Body of pancreas (tissue), 4 donors: ENCODE measurements around the gene ERI3. TPM values are rescaled to one million over a fixed set of nuclear protein-coding genes. Genes with fewer than 3 reads are reported as not detected.

Experiments used
- ATAC-seq: fragments of 150-250 bp; one replicate; pipeline ENCODE4 v1.9.1; 2016
- DNase-seq, 4 donors: peaks; one replicate each; pipeline ENCODE4 v3.0.0-alpha.2; 2019
- H3K27ac ChIP-seq, 4 donors: fragments of 200-600 bp; sonication (generic); 1 replicate in 3 of 4; 2 replicates in 1 of 4; pipeline versions ENCODE4 v1.5.1 to v1.6.1; 2016 to 2019; ENCODE audit warnings: mild to moderate bottlenecking in 1 of 4, mixed read lengths in 1 of 4, moderate library complexity in 1 of 4
- H3K27me3 ChIP-seq, 2 donors: fragments of 200-600 bp; sonication (generic); one replicate each; pipeline ENCODE4 v1.6.0; 2016; ENCODE audit warnings: mild to moderate bottlenecking in 1 of 2
- H3K36me3 ChIP-seq, 2 donors: fragments of 200-600 bp; sonication (generic); replicated peaks in 1 of 2; 2 replicates each; pipeline ENCODE4 v1.5.1; 2016; ENCODE audit warnings: low read depth in 2 of 2; ENCODE audit not compliant: insufficient read depth in 1 of 2
- H3K4me1 ChIP-seq: fragments of 200-600 bp; sonication (generic); one replicate; pipeline ENCODE4 v1.6.0; 2016
- H3K4me3 ChIP-seq, 2 donors: fragments of 200-600 bp; sonication (generic); 1 replicate in 1 of 2; 2 replicates in 1 of 2; pipeline ENCODE4 v1.5.1; 2016 to 2019
- H3K9me3 ChIP-seq, 3 donors: fragments of 200-600 bp; sonication (generic); 1 replicate in 2 of 3; 2 replicates in 1 of 3; pipeline ENCODE4 v1.5.1; 2016
- POLR2A ChIP-seq, 3 donors: fragments of 450-650 bp; IDR thresholded peaks; one replicate each; pipeline ENCODE4 v1.6.1; 2016; ENCODE audit warnings: antibody characterized with exemption in 3 of 3, mild to moderate bottlenecking in 2 of 3
- WGBS, 2 donors: methylation state at CpG; one replicate each; pipeline ENCODE4 v1.1.5; 2017; 5-methylcytosine and 5-hydroxymethylcytosine counted together
- intact Hi-C: fragments of 100-400 bp; cut with DNase I; formaldehyde crosslinking; loops from one replicate; pipeline ENCODE4 v1.15.1; 2023
- total RNA-seq, 2 donors: library from RNA; depleted of rRNA; stranded (reverse); fragments of >200 nt; gene quantifications; one replicate each; pipeline ENCODE4 v1.1.0, GENCODE V29; 2016
- TF ChIP-seq, protein P1 (sequence below), 7 experiments: fragments of 450-650 bp in 4 of 7; fragments of 200-600 bp in 3 of 7; sonication (generic) in 3 of 7; IDR thresholded peaks; one replicate each; pipeline ENCODE4 v1.5.1; 2016 to 2019; ENCODE audit warnings: antibody characterized with exemption in 7 of 7

The ERI3 gene, protein sequence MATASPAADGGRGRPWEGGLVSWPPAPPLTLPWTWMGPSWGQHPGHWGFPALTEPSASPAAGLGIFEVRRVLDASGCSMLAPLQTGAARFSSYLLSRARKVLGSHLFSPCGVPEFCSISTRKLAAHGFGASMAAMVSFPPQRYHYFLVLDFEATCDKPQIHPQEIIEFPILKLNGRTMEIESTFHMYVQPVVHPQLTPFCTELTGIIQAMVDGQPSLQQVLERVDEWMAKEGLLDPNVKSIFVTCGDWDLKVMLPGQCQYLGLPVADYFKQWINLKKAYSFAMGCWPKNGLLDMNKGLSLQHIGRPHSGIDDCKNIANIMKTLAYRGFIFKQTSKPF
- total RNA-seq, result 10 to 100 TPM; 17.4 to 59.7 TPM

DNA sequence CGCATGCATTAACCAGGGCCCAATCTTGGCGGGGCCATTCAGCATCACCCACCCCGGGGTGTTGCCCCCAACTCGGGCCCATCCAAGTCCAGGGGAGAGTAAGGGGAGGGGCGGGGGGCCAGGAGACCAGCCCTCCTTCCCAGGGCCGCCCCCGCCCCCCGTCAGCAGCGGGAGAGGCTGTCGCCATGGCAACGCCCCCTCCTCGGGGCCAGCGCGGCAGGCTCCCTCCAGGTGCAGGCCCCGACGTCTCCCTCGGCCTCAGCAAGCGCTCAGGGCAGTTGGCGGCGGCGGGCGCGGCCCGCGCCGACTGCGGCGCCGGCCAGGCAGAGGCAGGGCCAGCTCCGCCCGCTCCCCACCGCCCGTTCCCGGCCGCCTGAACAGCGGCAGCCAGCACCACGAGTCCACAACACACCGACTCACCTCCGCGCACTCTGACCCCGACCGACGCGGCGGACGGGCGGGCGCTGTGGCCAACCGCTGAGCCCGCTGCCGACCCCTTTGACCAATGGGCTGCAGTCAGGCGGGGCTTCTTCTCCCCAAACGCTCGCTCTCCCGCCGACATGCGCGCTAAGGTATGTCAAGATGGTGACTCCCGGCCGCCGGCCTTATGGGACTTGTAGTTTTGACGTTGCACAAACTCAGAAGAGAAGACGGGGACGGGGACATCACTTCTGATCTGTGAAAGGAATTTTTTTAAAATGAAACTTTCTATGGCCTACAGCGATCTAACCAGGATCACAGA is at the start of gene ERI3:
TSS of gene ERI3 (minus strand) at position 418 of the 742 bp plus-strand sequence. CDS start at position 187, 231 bp downstream.
- DNase-seq (peak; percentile 97 to 98 (median 98)), ATAC-seq (peak; percentile 99)
- Histone ChIP-seq H3K36me3 (no peaks in the 10 kb centered on the region), H3K4me1 (peaks cover 27% of the 10 kb centered on the region), H3K27ac (peak within 1 kb of the TSS in 3 of 4 donors; percentile 67 to 82 (median 74)), H3K4me3 (peak within 1 kb of the TSS; percentile 84 to 87), H3K9me3 (no peaks in the 10 kb centered on the region), H3K27me3 (no peaks in the 10 kb centered on the region)
- WGBS, 2 donors, result 0 to 1% methylated on average over 19 to 63 of the region's 65 CpGs
- intact Hi-C loops, result no loop called here
- TF ChIP-seq, protein P1, sequence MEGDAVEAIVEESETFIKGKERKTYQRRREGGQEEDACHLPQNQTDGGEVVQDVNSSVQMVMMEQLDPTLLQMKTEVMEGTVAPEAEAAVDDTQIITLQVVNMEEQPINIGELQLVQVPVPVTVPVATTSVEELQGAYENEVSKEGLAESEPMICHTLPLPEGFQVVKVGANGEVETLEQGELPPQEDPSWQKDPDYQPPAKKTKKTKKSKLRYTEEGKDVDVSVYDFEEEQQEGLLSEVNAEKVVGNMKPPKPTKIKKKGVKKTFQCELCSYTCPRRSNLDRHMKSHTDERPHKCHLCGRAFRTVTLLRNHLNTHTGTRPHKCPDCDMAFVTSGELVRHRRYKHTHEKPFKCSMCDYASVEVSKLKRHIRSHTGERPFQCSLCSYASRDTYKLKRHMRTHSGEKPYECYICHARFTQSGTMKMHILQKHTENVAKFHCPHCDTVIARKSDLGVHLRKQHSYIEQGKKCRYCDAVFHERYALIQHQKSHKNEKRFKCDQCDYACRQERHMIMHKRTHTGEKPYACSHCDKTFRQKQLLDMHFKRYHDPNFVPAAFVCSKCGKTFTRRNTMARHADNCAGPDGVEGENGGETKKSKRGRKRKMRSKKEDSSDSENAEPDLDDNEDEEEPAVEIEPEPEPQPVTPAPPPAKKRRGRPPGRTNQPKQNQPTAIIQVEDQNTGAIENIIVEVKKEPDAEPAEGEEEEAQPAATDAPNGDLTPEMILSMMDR (IDR thresholded peaks at IDR 0.05), result peak in 1 of 7 experiments; percentile 1
- TF ChIP-seq POLR2A (IDR thresholded peaks at IDR 0.05), result peak; percentile 55 to 60 (median 55)

DNA sequence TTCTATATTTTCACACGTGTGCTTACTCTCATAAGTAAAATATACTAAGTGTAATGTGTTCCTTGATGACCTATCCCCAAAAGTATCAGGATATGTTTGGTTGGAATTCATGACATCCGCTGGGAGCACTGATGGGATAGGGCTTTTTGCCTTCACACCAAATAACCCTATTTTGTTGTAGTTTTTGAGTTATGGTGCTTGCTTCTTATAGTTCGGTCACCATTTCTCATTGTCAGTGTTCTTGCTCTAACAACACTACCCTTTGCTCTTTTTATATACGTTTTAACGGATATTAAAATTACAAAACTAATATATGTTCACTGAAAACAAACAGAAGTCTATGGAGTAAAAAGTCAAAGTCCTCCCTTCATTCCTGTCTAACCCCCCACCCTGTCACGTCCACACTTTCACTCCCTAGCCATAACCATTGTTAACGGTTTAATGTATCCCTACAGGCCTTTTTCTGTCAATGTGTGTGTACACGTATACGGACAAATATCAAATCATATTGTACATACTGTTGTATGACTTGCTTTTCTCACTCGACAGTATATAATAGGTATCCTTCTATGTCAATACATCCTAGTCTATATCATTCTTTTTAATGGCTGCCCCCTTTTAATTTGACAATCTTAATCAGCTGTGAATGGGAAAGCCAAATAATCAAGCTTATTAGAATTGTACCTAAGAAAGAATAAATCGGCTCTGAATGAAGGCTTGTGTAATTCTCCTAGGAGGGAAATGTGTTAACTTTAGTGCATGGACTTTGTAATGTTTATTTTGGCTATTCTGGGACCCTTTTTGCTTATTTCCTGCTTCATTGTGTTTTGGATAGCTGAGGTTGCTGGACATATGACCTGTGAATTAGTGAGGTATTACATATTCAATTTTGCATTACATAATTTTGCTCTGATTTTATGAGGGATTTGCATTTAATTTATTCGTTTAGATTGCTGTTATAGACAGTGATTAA is 46.5 kb upstream of the ERI3 start:
- Histone ChIP-seq H3K4me1 (peaks cover 18% of the 10 kb centered on the region), H3K36me3 (no peaks in the 10 kb centered on the region), H3K9me3 (no peaks in the 10 kb centered on the region), H3K27me3 (peaks cover 0 to 3% of the 10 kb centered on the region in 2 donors), H3K4me3 (no peak overlapping the region), H3K27ac (no peak overlapping the region)
- no peak for ATAC-seq
- TF ChIP-seq, protein P1 (IDR thresholded peaks at IDR 0.05), result no peak
- no peak for TF ChIP-seq POLR2A (IDR thresholded peaks at IDR 0.05)
- WGBS, 2 donors, result 71 to 74% methylated on average over 12 of the region's 12 CpGs
- no peak for DNase-seq
- intact Hi-C loops, result no loop called here

DNA sequence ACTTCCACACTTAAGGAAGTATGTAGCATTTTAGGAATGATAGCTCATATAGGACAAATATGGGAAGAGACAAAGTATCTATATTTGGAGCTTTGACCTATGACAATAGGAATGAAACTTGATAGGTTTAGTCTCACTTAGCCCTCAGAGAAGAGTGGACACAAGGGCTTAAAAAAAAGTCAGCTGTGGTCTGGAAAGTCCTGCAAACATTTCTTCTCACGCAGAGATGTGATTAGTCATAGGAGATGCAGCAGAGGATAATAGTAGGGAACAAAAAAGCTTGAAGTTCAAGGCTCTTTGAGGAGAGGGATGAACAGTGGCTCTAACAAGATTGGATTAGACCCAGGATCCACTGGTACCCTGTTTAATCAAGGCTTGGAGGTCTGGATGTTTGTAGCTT is 35.2 kb upstream of the ERI3 start:
- Histone ChIP-seq H3K4me1 (no peaks in the 10 kb centered on the region), H3K9me3 (no peaks in the 10 kb centered on the region), H3K27me3 (no peaks in the 10 kb centered on the region), H3K4me3 (no peak overlapping the region), H3K36me3 (no peaks in the 10 kb centered on the region), H3K27ac (no peak overlapping the region)
- intact Hi-C loops, result no loop called here
- TF ChIP-seq, protein P1 (IDR thresholded peaks at IDR 0.05), result no peak
- no peak for TF ChIP-seq POLR2A (IDR thresholded peaks at IDR 0.05)
- WGBS, 2 donors, result 19 to 39% methylated on average over 1 of the region's 1 CpG
- no peak for DNase-seq
- ATAC-seq, result no peak

DNA sequence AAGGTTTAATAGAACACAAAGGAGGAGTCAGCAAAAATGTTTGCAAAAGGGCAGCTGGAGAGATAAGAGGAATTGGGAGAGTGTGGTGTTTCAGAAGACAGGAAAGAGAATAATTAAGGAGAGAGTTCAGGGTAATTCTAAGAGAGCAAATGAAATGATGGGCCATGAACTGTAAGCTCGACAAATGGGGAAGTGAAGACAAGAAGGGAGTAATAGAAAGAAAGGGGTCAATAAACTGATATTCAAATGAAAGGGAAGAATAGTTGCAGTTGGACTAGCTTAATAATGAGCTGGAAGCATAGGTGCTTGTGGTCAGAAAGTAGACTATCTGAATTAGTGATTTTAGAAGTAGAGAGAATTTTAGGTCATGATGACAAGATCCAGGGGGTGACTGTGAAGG is 34.4 kb upstream of the ERI3 start:
- TF ChIP-seq POLR2A (IDR thresholded peaks at IDR 0.05), result no peak
- TF ChIP-seq, protein P1 (IDR thresholded peaks at IDR 0.05), result no peak
- no peak for DNase-seq
- ATAC-seq, result no peak
- H3K4me3 ChIP-seq, result no peak overlapping the region
- H3K4me1 ChIP-seq, result no peaks in the 10 kb centered on the region
- 61 to 65% methylated on average over 1 of the region's 1 CpG for WGBS, 2 donors
- no peak overlapping the region for H3K27ac ChIP-seq
- no peaks in the 10 kb centered on the region for H3K9me3 ChIP-seq
- intact Hi-C loops, result no loop called here
- no peaks in the 10 kb centered on the region for H3K27me3 ChIP-seq
- no peaks in the 10 kb centered on the region for H3K36me3 ChIP-seq
